Activated naive CD4-positive, alpha-beta T cell (primary cell): ENCODE measurements around the gene BCAP31.
A peak's percentile ranks its signal among the peaks of the same experiment; 100 is the strongest.

Source experiments
- DNase-seq, 4 experiments: peaks; one replicate each; lab custom pipeline; 2025; lab: John Stamatoyannopoulos, UW

BCAP31 gene

GRCh38 chrX:153724252-153725038 lies at the start of gene BCAP31, which contains the start of gene ABCD1:
Gene BCAP31, minus strand, starts transcription at chrX:153724387. Its CDS starts 1,143 bp downstream, at chrX:153723244.
Gene ABCD1, plus strand, starts transcription at chrX:153724856. Its CDS starts 411 bp downstream, at chrX:153725267.
- peak; percentile 56 to 91 (median 81) for DNase-seq

GRCh38 chrX:153773218-153773611 lies 49.0 kb upstream of the BCAP31 start:
- no peak for DNase-seq

GRCh38 chrX:153772316-153773217 lies 48.4 kb upstream of the BCAP31 start:
- no peak for DNase-seq

GRCh38 chrX:153771415-153772315 lies 47.5 kb upstream of the BCAP31 start:
- no peak for DNase-seq

- no peak for DNase-seq
These were observed 46.6 kb upstream of the BCAP31 start for GRCh38 chrX:153770601-153771414.

- no peak for DNase-seq
These were observed 45.8 kb upstream of the BCAP31 start for GRCh38 chrX:153769865-153770600.

- no peak for DNase-seq
These were observed 45.1 kb upstream of the BCAP31 start for GRCh38 chrX:153769158-153769864.

- DNase-seq: no peak
These were observed 44.3 kb upstream of the BCAP31 start for GRCh38 chrX:153768311-153769157.

GRCh38 chrX:153767674-153768055 lies 43.5 kb upstream of the BCAP31 start:
- no peak for DNase-seq

GRCh38 chrX:153766871-153767673 lies 42.9 kb upstream of the BCAP31 start:
- DNase-seq: no peak

GRCh38 chrX:153766098-153766817 lies 42.1 kb upstream of the BCAP31 start:
- no peak for DNase-seq

- no peak for DNase-seq
These were observed 41.2 kb upstream of the BCAP31 start for GRCh38 chrX:153765138-153766079.

GRCh38 chrX:153764786-153765137 lies 40.6 kb upstream of the BCAP31 start:
- no peak for DNase-seq

- DNase-seq: peak; percentile 12 to 74 (median 49)
These were observed 40.0 kb upstream of the BCAP31 start, which contains the start of gene PLXNB3 for GRCh38 chrX:153763989-153764755. Gene PLXNB3, plus strand, starts transcription at chrX:153764249. Its CDS starts 1,287 bp downstream, at chrX:153765536.

- no peak for DNase-seq
These were observed 39.2 kb upstream of the BCAP31 start for GRCh38 chrX:153763298-153763932.
